Ishikawa (cell line): ENCODE results near the gene FNBP1L.

Source experiments
- CEBPB ChIP-seq: IDR thresholded peaks from 2 replicates; pipeline ENCODE4 v1.6.1; 2012
- CREB1 ChIP-seq: IDR thresholded peaks from 2 replicates; pipeline ENCODE4 v1.6.1; 2012; ENCODE audit warnings: low read depth
- EP300 ChIP-seq: IDR thresholded peaks from 2 replicates; pipeline ENCODE4 v1.6.1; 2012; ENCODE audit warnings: borderline replicate concordance
- FOXM1 ChIP-seq: IDR thresholded peaks from 2 replicates; pipeline ENCODE4 v1.6.1; 2012; ENCODE audit warnings: low read depth, borderline replicate concordance
- NFIC ChIP-seq: IDR thresholded peaks from 2 replicates; pipeline ENCODE4 v1.6.1; 2012
- RAD21 ChIP-seq: IDR thresholded peaks from 2 replicates; pipeline ENCODE4 v1.6.1; 2012; ENCODE audit warnings: low read depth
- REST ChIP-seq: IDR thresholded peaks from 2 replicates; pipeline ENCODE4 v1.6.1; 2012; ENCODE audit warnings: low read depth, mild to moderate bottlenecking
- TAF1 ChIP-seq: IDR thresholded peaks from 2 replicates; pipeline ENCODE4 v1.6.1; 2012; ENCODE audit warnings: low read depth, mild to moderate bottlenecking
- TCF12 ChIP-seq: IDR thresholded peaks from 2 replicates; pipeline ENCODE4 v1.6.1; 2012; ENCODE audit warnings: low read depth
- TEAD4 ChIP-seq: IDR thresholded peaks from 2 replicates; pipeline ENCODE4 v1.6.1; 2012
- USF1 ChIP-seq: IDR thresholded peaks from 2 replicates; pipeline ENCODE4 v1.6.1; 2012
- YY1 ChIP-seq: IDR thresholded peaks from 2 replicates; pipeline ENCODE4 v1.6.1; 2012; ENCODE audit warnings: low read depth
- ZBTB7A ChIP-seq: IDR thresholded peaks from 2 replicates; pipeline ENCODE4 v1.6.1; 2012; ENCODE audit warnings: low read depth
- TF ChIP-seq, protein P1 (sequence below): IDR thresholded peaks from 2 replicates; pipeline ENCODE4 v1.6.1; 2012

GRCh38 chr1:93516164-93516563 lies 68.2 kb downstream of the FNBP1L start:
- TF ChIP-seq REST (no peak), EP300 (no peak), TCF12 (no peak), TAF1 (no peak), RAD21 (no peak), CEBPB (no peak), YY1 (no peak), CREB1 (no peak), TEAD4 (peak; percentile 51; the same call in 1 of the 2 replicates), NFIC (0 out of 2 replicates have a peak, but pooled peaks have one; percentile 15), FOXM1 (no peak), ZBTB7A (no peak), USF1 (no peak)
- TF ChIP-seq, protein P1, sequence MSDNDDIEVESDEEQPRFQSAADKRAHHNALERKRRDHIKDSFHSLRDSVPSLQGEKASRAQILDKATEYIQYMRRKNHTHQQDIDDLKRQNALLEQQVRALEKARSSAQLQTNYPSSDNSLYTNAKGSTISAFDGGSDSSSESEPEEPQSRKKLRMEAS, result no peak
